T follicular helper cell (primary cell): Measurements from ENCODE around the gene REG4.

Experiments used
- DNase-seq: peaks from one replicate; pipeline ENCODE4 v3.0.0-alpha.2; 2020; ENCODE audit warnings: low read depth

Gene REG4

DNA sequence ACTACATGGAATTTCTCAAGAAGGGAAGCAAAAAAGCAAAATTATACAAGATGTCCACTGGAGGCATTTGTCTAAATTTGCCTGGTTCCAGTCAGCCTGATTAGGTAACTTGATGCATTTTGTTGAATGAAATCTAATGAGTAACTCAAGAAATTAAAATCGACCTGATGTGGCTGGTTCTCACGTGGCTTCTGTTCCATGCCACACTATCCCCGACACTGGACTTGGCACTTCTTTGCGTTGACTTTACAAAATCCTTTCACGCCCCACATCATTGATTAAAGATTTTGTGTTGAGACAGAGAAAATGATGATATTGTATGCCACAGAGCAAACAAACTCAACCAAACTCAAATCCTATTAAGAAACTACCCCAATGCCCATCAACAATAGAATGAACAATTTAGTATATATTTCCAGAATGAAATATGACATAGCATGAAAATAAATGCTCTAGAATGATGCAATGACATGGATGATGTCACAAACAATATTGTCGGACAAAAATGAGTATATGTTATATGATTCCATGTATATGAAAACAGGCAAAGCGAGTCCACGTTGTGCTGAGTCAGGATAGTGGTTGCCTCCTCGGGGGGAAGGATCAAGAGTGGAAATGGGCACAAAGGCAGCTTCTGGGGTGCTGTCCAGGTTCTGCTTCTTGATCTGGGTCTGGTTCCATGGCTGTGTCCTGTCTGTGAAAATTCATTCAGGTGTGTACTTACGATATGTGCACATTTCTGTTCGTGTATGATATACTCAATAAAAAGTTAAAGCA is 29.6 kb downstream of the REG4 start:
- DNase-seq = no peak

DNA sequence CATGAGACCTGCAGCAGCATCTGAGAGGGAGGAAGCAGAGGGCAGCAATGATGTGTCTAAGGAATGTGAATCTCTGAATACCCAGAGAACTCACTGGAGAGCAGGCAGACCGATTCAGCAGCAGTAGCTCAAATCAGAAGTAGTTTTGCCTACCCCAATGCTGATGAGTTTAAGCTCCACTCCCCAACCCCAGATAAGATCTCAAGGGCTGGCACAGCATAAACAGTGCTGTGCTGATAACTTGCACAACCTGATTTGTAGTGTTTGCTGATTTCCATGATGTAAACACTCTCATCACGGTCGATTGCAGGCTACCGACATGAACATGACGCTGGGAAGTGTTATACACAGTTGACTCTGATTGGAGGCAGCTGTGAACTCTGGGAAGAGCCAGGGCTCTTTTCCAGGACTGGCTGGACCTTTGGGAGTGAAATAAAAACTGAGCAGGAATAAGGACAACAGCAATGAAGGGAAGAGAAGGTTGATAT is 31.3 kb downstream of the REG4 start:
- no peak for DNase-seq

DNA sequence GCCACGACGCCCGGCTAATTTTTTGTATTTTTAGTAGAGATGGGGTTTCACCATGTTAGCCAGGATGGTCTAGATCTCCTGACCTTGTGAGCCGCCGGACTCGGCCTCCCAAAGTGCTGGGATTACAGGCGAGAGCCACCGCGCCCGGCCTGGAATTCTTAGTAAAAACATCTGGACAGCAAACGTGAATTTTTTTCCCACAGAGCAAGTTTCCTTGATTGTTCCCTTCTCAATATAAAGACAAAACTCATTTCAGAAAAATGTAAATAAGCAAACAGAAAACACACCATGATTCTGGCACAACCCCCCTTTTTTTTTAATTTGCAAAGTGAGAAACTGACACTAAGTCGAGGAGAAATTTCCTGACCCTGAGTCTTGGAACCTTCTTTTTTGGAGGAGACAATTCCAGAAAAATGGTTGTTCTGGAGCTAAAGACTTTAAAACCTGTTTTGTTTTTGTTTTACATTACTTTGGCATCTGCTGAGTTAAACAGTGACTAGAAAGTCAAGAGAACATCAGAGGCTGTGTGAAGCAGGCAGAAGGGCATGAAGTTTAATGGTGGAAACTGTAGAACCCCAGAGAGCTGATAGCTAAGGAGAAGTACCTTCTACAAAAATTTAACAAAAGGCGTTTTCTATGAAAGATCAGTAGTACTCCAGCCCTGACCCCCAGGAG is 32.2 kb downstream of the REG4 start:
- no peak for DNase-seq

DNA sequence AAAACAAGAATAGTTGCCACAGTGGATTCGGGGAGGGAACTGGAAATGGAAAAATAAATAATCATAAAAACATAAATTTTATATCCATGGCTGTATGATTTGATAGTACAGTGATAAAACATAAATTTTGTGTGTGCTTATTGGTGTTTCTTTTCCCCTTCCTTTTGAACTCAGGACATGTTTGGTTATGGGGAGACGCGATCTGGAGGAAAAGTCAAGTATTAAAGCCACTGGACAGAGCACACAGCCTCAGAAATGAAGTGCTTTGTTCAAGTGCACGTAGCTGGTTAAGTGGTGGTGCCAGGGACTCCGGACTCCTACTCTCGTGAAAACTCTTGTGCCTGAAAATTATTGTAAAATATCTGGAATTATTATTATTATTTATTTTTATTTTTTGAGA is 32.9 kb downstream of the REG4 start:
- DNase-seq = no peak

DNA sequence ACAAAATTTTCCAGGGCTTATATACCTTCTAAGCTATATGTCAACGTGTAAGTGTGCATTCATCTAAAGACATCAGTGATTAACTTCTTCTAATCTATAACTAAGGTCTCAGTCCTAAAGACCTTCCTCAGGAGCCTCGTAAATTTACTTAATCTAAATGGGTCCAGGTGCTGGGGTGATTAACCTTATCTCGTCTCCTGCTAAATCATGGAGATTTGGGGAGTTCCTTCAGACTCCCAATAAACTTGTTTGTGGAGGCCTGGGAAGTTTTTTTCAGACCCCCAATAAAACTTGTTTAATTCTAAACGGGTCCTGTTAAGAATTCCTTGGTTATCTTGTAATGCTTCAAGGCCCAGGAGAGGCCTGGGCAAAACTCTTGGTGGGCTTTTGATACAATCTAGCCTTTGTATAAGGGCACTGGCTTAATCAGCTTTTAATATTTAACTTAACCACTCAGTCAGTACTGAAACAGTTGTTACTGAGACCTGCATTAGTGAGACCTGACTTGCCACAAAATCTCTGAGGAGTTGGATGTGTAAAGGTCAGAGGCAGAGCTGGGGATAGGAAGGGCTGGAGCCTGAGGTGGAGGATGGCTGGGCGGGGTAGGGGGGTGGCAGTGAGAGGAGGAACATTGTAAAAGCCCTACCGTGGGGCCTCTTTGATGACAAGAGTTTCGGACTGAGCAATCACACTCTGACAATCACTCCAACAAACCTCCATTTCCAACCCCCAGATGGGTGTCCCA is 36.3 kb downstream of the REG4 start:
- DNase-seq = no peak

DNA sequence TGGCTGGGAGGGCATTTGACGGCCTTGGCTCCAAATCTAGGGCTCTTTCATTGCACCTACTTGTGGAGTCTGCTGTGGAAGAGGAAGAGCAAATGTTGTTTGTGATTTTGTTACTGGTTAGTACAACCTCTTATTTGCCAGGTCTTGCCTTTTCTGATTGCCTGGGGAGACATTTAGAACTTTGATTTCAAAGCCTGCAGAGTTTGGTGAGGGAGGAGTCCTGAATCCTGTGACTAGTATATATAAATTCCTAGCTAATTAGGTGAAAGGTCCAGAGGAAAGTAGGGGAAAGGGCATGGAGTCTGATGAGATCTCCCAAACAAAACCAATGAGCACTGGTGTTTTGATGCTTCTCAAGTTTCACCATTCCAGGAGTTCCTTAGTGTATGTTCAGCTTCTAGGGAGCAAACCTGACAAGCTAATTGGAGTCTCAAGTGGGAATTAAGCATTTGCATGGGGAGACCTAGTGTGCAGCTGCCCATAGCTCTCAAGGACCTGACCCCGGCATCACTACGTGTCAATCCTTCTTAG is 37.5 kb downstream of the REG4 start:
- DNase-seq = no peak

DNA sequence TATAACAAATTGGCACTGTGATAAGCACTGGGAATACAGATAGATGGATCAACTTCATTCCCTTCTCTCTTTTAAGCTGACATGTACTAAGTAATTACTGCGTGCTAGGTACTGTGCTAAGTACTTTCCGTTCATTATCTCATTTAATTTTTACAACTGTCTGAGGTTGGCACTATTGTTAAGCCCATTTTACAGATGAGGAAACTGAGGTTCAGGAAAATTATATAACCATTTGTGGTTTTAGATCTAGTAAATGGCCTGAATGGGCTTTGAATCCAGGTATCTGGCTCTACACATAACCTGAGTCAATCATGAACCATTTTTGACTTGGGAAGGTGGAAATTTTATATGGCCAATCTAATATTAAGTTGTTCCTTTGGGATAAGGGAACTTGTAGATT is 39.0 kb downstream of the REG4 start:
- DNase-seq = no peak

DNA sequence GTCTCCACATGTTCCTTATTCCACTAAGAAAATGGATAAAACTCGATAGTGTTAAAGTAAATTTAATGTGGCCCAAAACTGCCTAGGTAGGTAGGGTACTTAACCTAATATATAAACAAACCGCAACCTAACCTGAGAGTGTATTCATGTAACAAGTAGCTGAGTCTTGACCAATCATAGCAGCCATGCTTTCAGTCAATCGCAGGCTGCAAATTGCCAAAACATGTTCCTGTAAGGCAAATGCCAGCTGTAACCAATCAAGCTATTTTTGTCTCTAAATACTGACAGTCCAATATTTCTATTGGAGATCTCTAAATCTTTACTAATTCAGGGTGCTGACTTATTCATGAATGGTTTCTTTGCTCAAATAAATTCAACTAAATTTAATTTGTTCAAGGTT is 39.5 kb downstream of the REG4 start:
- DNase-seq = no peak

DNA sequence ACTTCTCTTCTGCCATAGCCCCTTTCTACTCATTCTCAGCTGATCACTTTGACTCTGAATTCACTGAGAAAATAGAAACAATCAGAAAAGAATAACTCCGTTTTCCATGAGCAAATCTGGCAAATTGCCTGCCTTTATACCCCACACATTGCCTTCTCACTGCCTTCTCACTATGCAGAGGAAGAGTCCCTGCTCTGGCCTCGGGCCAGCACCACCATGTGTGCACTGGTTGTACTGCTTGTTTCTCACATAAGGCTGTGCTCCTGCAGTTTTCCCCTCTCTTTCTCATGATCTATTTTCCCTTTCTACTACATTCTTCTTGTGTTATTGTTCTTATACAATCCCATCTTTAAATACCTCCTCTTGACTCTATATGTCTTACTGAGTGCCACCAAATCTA is 40.2 kb downstream of the REG4 start:
- no peak for DNase-seq

DNA sequence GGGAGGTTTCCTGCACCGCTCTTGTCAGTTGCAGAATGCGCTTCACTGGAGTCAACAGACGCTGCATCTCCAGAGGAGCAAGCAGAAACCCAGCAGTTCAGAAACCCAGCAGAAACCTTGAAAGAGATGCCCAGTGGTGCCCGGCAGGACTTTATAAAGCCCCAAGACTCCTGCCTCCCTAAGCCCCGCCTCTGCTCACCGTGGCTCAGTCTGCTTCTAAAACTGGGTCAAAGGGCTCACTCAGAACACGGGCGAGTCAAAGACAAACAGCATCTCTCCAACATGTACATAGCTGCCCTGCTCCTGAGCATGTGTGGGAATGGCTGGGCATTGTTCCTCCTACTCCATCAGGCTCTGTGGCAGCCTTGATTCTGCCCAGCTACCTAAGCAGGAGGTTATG is 42.5 kb downstream of the REG4 start, which contains the start of gene HMGCS2:
Gene HMGCS2, minus strand, starts transcription at position 128 of the 400 bp plus-strand sequence. Its CDS starts 61 bp downstream, at position 67.
- DNase-seq = no peak

DNA sequence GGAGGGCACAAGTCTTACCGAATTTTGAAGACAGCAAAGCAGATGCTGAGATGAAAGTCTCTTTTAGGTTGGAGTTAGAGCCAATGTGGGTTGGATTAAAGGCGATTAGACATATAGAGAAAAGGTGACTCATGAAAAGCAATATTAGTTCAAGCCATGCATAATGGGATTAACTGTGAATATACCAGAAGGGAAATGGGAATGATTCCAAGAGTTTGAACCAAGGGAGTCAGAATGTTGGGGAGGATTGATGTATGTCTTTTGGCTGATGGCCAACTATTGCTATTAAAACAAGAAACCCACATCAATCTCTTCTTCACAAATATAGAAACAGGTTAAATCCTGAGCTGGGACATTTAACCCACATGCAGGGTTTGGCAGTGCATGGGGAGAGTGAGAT is 43.8 kb downstream of the REG4 start:
- no peak for DNase-seq

DNA sequence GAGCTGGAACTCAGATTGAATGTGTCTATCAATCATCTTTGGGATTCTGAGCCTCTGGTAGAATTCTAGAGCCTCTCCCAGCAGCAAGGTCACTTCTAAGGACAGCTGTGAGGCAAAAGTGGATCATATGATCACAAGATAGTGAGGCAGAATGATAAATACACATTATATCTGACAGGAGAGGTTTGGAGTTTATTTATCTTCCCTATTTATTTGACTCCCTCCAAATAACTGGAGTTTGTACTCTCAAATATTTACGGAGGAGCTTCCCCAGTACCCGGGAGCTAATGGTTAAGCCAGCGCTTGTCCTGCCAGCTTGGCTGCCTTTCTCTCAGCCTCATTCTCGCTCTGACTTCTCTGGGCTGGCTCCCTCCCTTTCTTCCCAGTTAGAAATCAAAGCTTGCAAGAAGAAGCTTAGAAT is 44.9 kb downstream of the REG4 start:
- no peak for DNase-seq

DNA sequence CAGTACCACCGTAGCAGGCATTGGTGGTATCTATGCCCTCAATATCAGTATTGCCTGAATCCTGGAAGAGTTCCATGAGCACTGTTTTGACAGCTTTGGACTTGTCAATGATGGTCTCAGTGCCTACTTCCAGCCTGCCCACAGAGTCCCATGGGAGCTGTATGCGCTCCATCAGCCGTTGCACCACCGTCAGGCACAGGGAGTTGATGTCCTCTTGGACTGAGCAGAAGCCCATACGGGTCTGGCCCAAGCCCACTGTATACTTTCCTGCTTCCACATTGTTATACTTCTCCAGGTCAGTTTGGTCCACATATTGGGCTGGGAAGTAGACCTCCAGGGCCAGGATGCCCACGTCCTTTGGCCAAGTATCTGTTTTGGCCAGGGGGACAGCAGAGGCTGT is 47.0 kb downstream of the REG4 start:
- DNase-seq = no peak

DNA sequence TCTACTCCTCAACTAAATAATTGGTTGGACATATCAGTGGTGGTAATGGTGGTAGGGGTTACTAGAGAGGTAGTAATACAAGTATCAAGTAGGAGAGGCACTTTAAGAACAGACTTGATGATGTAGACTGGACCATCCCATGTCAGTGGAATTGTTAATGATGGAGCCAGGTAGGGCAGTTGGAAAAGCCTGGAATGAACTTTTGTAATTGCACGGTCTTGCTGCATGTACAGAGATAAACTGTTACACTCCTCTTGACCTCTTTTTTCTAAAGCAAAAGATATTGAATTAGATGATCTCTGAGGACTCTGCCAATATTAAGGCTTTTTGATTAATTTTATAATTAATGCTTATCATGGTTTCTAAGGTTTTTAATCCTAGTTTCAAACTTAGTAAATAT is 48.3 kb downstream of the REG4 start:
- DNase-seq = no peak

DNA sequence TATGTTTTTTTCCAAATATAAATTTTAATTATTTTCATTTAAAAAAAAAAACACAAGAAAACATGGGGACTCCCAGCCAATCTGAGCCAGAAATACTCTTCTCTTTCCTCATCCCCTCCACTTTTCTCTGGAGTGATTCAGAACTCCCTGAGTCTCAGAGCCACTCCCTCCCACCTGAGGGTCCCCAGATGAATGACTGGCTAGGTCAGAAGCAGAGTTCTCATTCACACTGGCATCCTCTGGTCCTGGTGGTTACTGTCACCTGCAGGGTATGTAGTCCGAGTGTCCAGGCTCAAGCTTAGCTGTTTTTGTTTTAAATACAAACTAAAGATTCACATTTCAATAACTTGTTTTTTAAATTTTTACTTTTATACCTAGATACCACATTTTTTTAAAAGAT is 48.9 kb downstream of the REG4 start:
- DNase-seq = no peak

DNA sequence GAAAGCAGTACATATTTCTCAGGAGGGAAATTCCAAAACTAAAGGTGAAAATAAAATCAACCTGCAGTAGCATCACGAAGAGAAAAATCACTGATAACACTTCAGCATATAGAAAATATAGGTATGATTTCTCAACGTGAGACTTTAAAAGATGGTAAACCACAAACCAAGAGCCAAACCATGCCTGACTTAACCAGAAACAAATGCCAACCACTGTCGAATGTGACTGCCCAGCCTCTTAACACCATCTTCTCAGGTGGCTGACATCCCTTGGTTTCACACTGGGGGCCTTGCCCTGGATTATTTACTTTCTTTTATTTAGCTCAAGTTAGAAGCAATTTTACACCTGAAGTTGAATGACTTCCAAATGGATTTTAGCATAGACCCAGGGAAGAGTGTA is 52.7 kb downstream of the REG4 start:
- DNase-seq = no peak

DNA sequence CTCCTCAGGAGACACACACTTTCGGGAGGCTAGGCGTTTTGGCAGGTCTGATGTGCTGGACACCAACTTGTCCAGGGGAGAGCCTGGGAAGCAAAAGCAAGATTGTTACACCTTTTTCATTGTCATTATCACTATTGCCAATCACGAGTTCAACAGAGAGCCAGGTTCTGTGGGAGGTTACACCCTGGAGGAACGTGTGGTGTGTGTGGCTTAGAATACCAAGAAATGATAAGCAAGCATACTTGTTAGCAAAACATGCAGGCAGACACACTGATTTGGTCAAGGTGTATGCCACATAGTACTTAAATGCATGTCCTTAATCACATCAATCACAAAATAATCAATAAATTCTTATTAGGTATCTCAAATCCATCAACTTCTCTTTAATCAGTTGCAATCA is 58.7 kb downstream of the REG4 start:
- DNase-seq = no peak

DNA sequence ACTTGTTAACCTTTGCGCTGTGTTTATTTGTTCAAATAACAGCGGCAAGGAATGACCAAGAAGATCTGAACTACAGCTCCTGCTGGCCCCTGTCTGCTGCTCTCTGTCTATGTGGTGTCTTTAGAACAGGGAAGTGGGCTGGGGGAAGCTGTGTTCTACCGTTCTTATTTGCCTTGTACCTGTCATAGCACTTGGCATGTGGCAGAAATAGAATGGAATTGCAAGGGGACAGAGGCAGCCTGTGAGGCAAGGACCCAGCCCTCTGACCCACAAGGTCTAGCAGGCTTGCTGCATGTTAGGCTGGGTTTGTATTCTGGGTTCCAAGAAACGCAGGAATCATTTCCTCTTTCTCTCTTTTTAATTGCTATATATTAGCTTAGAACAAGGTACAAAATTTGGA is 63.2 kb downstream of the REG4 start:
- DNase-seq = no peak

DNA sequence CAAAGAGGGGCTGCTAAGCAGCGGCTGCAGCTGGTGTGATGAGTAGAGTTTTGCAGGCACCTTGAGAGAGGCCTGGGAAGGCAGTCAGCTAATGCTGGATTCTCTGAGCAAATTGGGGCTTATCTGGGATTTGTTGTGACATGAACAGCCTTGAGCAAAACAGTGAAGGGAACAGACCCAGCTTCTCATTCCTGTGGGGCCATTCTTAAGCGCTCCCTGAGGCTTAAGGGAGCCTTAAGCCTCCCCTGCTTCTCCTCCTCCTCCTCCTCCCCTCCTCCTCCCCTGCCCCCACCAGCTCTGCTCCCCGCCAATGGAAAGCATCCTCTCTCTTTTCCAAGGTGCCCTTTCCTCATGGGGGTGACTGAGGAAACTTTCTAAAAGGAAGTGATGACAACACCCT is 63.8 kb downstream of the REG4 start:
- DNase-seq = no peak

DNA sequence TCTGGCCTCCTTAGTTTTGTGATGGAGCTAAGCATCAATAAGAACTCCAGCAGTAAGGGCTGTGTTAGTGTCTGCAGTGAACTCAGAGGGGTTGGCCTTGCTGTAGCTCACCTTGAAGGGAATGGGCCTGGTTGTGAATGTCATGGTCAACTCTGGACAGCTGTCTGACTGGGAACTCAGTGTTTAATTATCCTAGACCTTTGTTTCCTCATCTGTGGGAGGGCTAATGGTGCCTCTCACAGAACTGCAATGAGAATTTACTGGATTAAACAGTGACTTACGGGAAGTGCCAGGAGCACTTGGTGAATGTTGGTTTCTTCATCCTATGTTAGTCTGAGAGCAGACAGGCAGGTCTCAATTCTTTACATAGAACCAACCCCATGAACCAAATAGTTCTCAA is 66.2 kb downstream of the REG4 start:
- no peak for DNase-seq

DNA sequence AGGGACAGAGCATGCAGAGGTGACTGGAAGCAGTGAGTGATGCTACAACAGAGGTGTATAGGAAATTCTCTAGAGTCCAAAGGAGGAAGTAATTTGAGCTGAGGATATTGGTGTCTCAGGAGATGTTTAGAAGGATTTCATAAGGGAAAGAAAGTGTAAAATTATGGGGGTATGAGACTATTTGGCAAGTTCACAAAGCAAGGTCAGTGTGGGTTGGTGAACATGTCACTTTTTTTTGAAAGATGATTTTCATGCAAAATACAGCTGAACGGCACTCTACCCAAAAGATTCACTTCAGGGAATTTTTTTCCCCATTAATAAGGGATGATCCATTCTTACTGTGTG is 66.7 kb downstream of the REG4 start:
- no peak for DNase-seq
